Neutrophil (primary cell): ENCODE results near the gene ZNF292.

ENCODE experiments used
- H3K27ac ChIP-seq: fragments of 200-600 bp; sonication (generic); 2 replicates; pipeline ENCODE4 v1.5.1; 2016; ENCODE audit warnings: mild to moderate bottlenecking, moderate library complexity
- H3K27me3 ChIP-seq: fragments of 200-600 bp; sonication (generic); 2 replicates; pipeline ENCODE4 v1.6.0; 2016; ENCODE audit warnings: mild to moderate bottlenecking
- H3K36me3 ChIP-seq: fragments of 200-600 bp; sonication (generic); 2 replicates; pipeline ENCODE4 v1.5.1; 2017
- H3K4me1 ChIP-seq, 2 experiments: fragments of 200-600 bp in 1 of 2; sonication (generic) in 1 of 2; 1 replicate in 1 of 2; 2 replicates in 1 of 2; pipeline versions ENCODE4 v1.5.1 to v1.6.1; 2013 to 2016; ENCODE audit warnings: low read depth in 1 of 2, low read length in 1 of 2, mild to moderate bottlenecking in 1 of 2, moderate library complexity in 1 of 2; ENCODE audit not compliant: control insufficient read depth in 1 of 2, insufficient read depth in 1 of 2
- H3K4me3 ChIP-seq, 2 experiments: fragments of 200-600 bp in 1 of 2; sonication (generic) in 1 of 2; 1 replicate in 1 of 2; 2 replicates in 1 of 2; pipeline ENCODE4 v1.5.1; 2013 to 2016; ENCODE audit warnings: low read depth in 1 of 2, low read length in 1 of 2, mild to moderate bottlenecking in 1 of 2, moderate library complexity in 1 of 2
- H3K9me3 ChIP-seq: fragments of 200-600 bp; sonication (generic); 2 replicates; pipeline ENCODE4 v1.5.1; 2016
- CTCF ChIP-seq: fragments of 200-600 bp; sonication (generic); IDR thresholded peaks from 2 replicates; pipeline ENCODE4 v1.5.1; 2016; ENCODE audit warnings: antibody characterized with exemption

The ZNF292 gene

GRCh38 chr6:87257565-87257964 lies 102.2 kb downstream of the ZNF292 start:
- Histone ChIP-seq H3K4me3 (no peak overlapping the region), H3K9me3 (no peaks in the 10 kb centered on the region), H3K27me3 (no peaks in the 10 kb centered on the region), H3K27ac (no peak overlapping the region), H3K4me1 (peaks cover 0 to 5% of the 10 kb centered on the region in 2 experiments), H3K36me3 (peaks cover 44% of the 10 kb centered on the region)
- TF ChIP-seq CTCF = no peak

- Histone ChIP-seq H3K4me1 (peaks cover 0 to 5% of the 10 kb centered on the region in 2 experiments), H3K9me3 (no peaks in the 10 kb centered on the region), H3K4me3 (no peak overlapping the region), H3K27me3 (no peaks in the 10 kb centered on the region), H3K36me3 (peaks cover 44% of the 10 kb centered on the region), H3K27ac (no peak overlapping the region)
- no peak for TF ChIP-seq CTCF
These were observed 102.6 kb downstream of the ZNF292 start for GRCh38 chr6:87257975-87258374.

- Histone ChIP-seq H3K36me3 (peaks cover 35% of the 10 kb centered on the region), H3K27me3 (no peaks in the 10 kb centered on the region), H3K9me3 (no peaks in the 10 kb centered on the region), H3K27ac (no peak overlapping the region), H3K4me3 (no peak overlapping the region), H3K4me1 (peaks cover 0 to 5% of the 10 kb centered on the region in 2 experiments)
- TF ChIP-seq CTCF = no peak
These were observed 104.4 kb downstream of the ZNF292 start for GRCh38 chr6:87259791-87260190.

- no peaks in the 10 kb centered on the region for H3K9me3 ChIP-seq
- H3K27me3 ChIP-seq = no peaks in the 10 kb centered on the region
- no peak for TF ChIP-seq CTCF
- H3K4me3 ChIP-seq = no peak overlapping the region
- no peak overlapping the region for H3K27ac ChIP-seq
- peaks cover 17% of the 10 kb centered on the region for H3K36me3 ChIP-seq
- H3K4me1 ChIP-seq = peaks cover 0 to 5% of the 10 kb centered on the region in 2 experiments
These were observed 106.2 kb downstream of the ZNF292 start for GRCh38 chr6:87261534-87261933.

GRCh38 chr6:87264481-87264880 lies 109.1 kb downstream of the ZNF292 start:
- H3K27me3 ChIP-seq = no peaks in the 10 kb centered on the region
- H3K4me1 ChIP-seq = peaks cover 0 to 5% of the 10 kb centered on the region in 2 experiments
- no peaks in the 10 kb centered on the region for H3K36me3 ChIP-seq
- H3K9me3 ChIP-seq = no peaks in the 10 kb centered on the region
- no peak overlapping the region for H3K4me3 ChIP-seq
- no peak for TF ChIP-seq CTCF
- no peak overlapping the region for H3K27ac ChIP-seq
